Peyer's patch (tissue), 4 donors: ENCODE results near the gene EIF1.

Experiments
- CTCF ChIP-seq, 6 experiments: fragments of 450-650 bp in 4 of 6; fragments of 200-600 bp in 2 of 6; sonication (generic) in 1 of 6; IDR thresholded peaks; one replicate each; pipeline ENCODE4 v1.5.1; 2017 to 2019; ENCODE audit warnings: antibody characterized with exemption in 6 of 6, mild to moderate bottlenecking in 3 of 6, moderate library complexity in 1 of 6
- POLR2A ChIP-seq, 2 donors: fragments of 450-650 bp; IDR thresholded peaks; one replicate each; pipeline ENCODE4 v1.5.1; 2017; ENCODE audit warnings: antibody characterized with exemption in 2 of 2, mild to moderate bottlenecking in 2 of 2, moderate library complexity in 2 of 2

GRCh38 chr17:41681776-41682175 is 6.9 kb upstream of the EIF1 start:
- TF ChIP-seq POLR2A (IDR thresholded peaks at IDR 0.05) (no peak), CTCF (IDR thresholded peaks at IDR 0.05) (no peak)
